Mesenchymal stem cell (in vitro differentiated cells and primary cell): ENCODE data around the gene KIAA1671.

Source experiments
- DNase-seq: peaks from one replicate; pipeline ENCODE4 v3.0.0-alpha.2; 2013
- H2AFZ ChIP-seq: one replicate; pipeline ENCODE4 v1.6.1; 2013; ENCODE audit warnings: low read depth, mild to moderate bottlenecking, control low read depth, inconsistent platforms, low read length, moderate library complexity
- H2AK5ac ChIP-seq: 2 replicates; pipeline ENCODE4 v1.6.1; 2013; ENCODE audit warnings: low read length, moderate library complexity, mild to moderate bottlenecking, inconsistent platforms; ENCODE audit not compliant: severe bottlenecking
- H2BK120ac ChIP-seq: one replicate; pipeline ENCODE4 v1.6.1; 2013; ENCODE audit warnings: low read depth, mild to moderate bottlenecking, inconsistent platforms, low read length, moderate library complexity
- H2BK12ac ChIP-seq, 2 experiments: one replicate each; pipeline ENCODE4 v1.6.1; 2013; ENCODE audit warnings: inconsistent platforms in 2 of 2, low read length in 2 of 2, mild to moderate bottlenecking in 2 of 2, moderate library complexity in 2 of 2, control low read depth in 1 of 2
- H2BK15ac ChIP-seq: one replicate; pipeline ENCODE4 v1.6.1; 2013; ENCODE audit warnings: mild to moderate bottlenecking, low read depth, inconsistent platforms; ENCODE audit not compliant: poor library complexity, severe bottlenecking
- H2BK5ac ChIP-seq: 2 replicates; pipeline ENCODE4 v1.6.1; 2013; ENCODE audit warnings: low read depth, mild to moderate bottlenecking, low read length, control low read depth, inconsistent platforms; ENCODE audit not compliant: poor library complexity, severe bottlenecking
- H3K14ac ChIP-seq, 2 experiments: one replicate each; pipeline ENCODE4 v1.6.1; 2013; ENCODE audit warnings: inconsistent platforms in 2 of 2, low read length in 2 of 2, control low read depth in 1 of 2, mild to moderate bottlenecking in 1 of 2, moderate library complexity in 1 of 2
- H3K18ac ChIP-seq, 2 experiments: one replicate each; pipeline ENCODE4 v1.6.1; 2013; ENCODE audit warnings: inconsistent platforms in 2 of 2, low read length in 2 of 2, control low read depth in 1 of 2, low read depth in 1 of 2, mild to moderate bottlenecking in 1 of 2
- H3K23ac ChIP-seq, 2 experiments: one replicate each; pipeline ENCODE4 v1.6.1; 2013; ENCODE audit warnings: inconsistent platforms in 2 of 2, low read length in 2 of 2, mild to moderate bottlenecking in 2 of 2, moderate library complexity in 2 of 2, control low read depth in 1 of 2
- H3K27ac ChIP-seq: 2 replicates; pipeline ENCODE4 v1.5.1; 2013; ENCODE audit warnings: mild to moderate bottlenecking, moderate library complexity, low read length, control low read depth, inconsistent platforms; ENCODE audit not compliant: poor library complexity, severe bottlenecking
- H3K27me3 ChIP-seq, 2 experiments: 2 replicates each; pipeline versions ENCODE4 v1.6.1 to v1.7.0; 2013; ENCODE audit warnings: low read length in 2 of 2, mild to moderate bottlenecking in 2 of 2, moderate library complexity in 2 of 2, control low read depth in 1 of 2, inconsistent platforms in 1 of 2; ENCODE audit not compliant: control insufficient read depth in 1 of 2, insufficient read depth in 1 of 2
- H3K36me3 ChIP-seq, 2 experiments: 2 replicates each; pipeline versions ENCODE4 v1.6.1 to v1.7.0; 2013; ENCODE audit warnings: low read length in 2 of 2, control low read depth in 1 of 2, inconsistent platforms in 1 of 2, low read depth in 1 of 2, mild to moderate bottlenecking in 1 of 2; ENCODE audit not compliant: insufficient read depth in 2 of 2, control insufficient read depth in 1 of 2
- H3K4ac ChIP-seq, 2 experiments: one replicate each; pipeline ENCODE4 v1.6.1; 2013; ENCODE audit warnings: inconsistent platforms in 2 of 2, low read length in 2 of 2, mild to moderate bottlenecking in 2 of 2, moderate library complexity in 2 of 2, control low read depth in 1 of 2, low read depth in 1 of 2
- H3K4me1 ChIP-seq: 2 replicates; pipeline ENCODE4 v1.6.1; 2013; ENCODE audit warnings: low read depth, low read length, control low read depth; ENCODE audit not compliant: control insufficient read depth, insufficient read depth
- H3K4me2 ChIP-seq: 2 replicates; pipeline ENCODE4 v1.6.1; 2013; ENCODE audit warnings: low read length, mild to moderate bottlenecking, inconsistent platforms; ENCODE audit not compliant: poor library complexity, severe bottlenecking
- H3K4me3 ChIP-seq, 2 experiments: 2 replicates each; pipeline versions ENCODE4 v1.5.1 to v1.7.0; 2013; ENCODE audit warnings: low read length in 2 of 2, mild to moderate bottlenecking in 2 of 2, control low read depth in 1 of 2, low read depth in 1 of 2; ENCODE audit not compliant: insufficient read depth in 1 of 2
- H3K79me1 ChIP-seq: replicated peaks from 2 replicates; pipeline ENCODE4 v1.6.1; 2013; ENCODE audit warnings: mild to moderate bottlenecking, control low read depth, low read length, inconsistent platforms; ENCODE audit not compliant: poor library complexity, severe bottlenecking
- H3K9ac ChIP-seq: 2 replicates; pipeline ENCODE4 v1.7.0; 2013; ENCODE audit warnings: mild to moderate bottlenecking, low read length, moderate library complexity
- H3K9me3 ChIP-seq: 2 replicates; pipeline ENCODE4 v1.7.0; 2013; ENCODE audit warnings: mild to moderate bottlenecking, low read length; ENCODE audit not compliant: control insufficient read depth
- H4K8ac ChIP-seq: one replicate; pipeline ENCODE4 v1.6.1; 2013; ENCODE audit warnings: inconsistent platforms, mild to moderate bottlenecking, low read length, moderate library complexity
- H4K91ac ChIP-seq: one replicate; pipeline ENCODE4 v1.6.1; 2013; ENCODE audit warnings: mild to moderate bottlenecking, low read length, inconsistent platforms
- WGBS: methylation state at CpG from one replicate; pipeline ENCODE4 v1.1.7; 2013; ENCODE audit warnings: mixed read lengths; 5-methylcytosine and 5-hydroxymethylcytosine counted together

The KIAA1671 gene

GRCh38 chr22:24982301-24983056 lies 30.0 kb downstream of the KIAA1671 start:
- DNase-seq = no peak
- no peak overlapping the region for H2BK5ac ChIP-seq
- H3K9me3 ChIP-seq = no peaks in the 10 kb centered on the region
- H3K27me3 ChIP-seq = peaks cover 0 to 7% of the 10 kb centered on the region in 2 experiments
- H3K79me1 ChIP-seq = no peaks in the 10 kb centered on the region
- no peak overlapping the region for H3K27ac ChIP-seq
- peak overlapping the region in 1 of 2 experiments; percentile 77 for H3K4ac ChIP-seq
- H3K4me2 ChIP-seq = no peak overlapping the region
- peak overlapping the region; percentile 78 to 89 for H2BK12ac ChIP-seq
- peak overlapping the region; percentile 78 for H2BK15ac ChIP-seq
- H3K36me3 ChIP-seq = no peaks in the 10 kb centered on the region
- H2BK120ac ChIP-seq = no peak overlapping the region
- H3K23ac ChIP-seq = no peak overlapping the region
- H3K9ac ChIP-seq = no peak overlapping the region
- H2AFZ ChIP-seq = no peak overlapping the region
- H3K14ac ChIP-seq = no peak overlapping the region
- H4K8ac ChIP-seq = peak overlapping the region; percentile 78
- H2AK5ac ChIP-seq = no peak overlapping the region
- H3K4me1 ChIP-seq = no peaks in the 10 kb centered on the region
- peak overlapping the region; percentile 55 for H3K18ac ChIP-seq
- 93% methylated on average over 8 of the region's 8 CpGs for WGBS
- no peak overlapping the region for H3K4me3 ChIP-seq
- H4K91ac ChIP-seq = peak overlapping the region; percentile 25

DNA sequence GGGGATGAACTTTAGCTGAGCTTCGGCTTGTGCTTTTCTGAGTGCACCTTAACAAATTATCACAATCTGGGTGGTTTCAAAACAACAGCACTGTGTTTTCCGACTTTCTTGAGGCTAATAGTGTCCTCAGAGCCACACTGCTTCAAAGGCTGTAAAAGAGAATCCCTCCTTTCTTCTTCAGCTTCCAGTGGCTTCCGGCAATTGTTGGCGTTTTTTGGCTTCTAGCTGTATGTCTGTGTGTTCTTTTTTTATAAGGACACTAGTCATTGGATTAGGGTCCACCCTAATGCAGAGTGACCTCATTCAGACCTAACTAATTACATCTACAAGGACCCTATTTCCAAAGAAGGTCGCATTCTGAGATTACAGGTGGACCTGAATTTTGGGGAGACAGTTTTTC lies 30.6 kb downstream of the KIAA1671 start:
- Histone ChIP-seq H3K9ac (no peak overlapping the region), H2AFZ (no peak overlapping the region), H4K91ac (no peak overlapping the region), H3K79me1 (no peaks in the 10 kb centered on the region), H3K4ac (no peak overlapping the region), H2BK12ac (peak overlapping the region in 1 of 2 experiments; percentile 56), H2BK15ac (no peak overlapping the region), H2AK5ac (no peak overlapping the region), H3K36me3 (no peaks in the 10 kb centered on the region), H3K9me3 (no peaks in the 10 kb centered on the region), H3K14ac (no peak overlapping the region), H2BK120ac (no peak overlapping the region), H3K23ac (no peak overlapping the region), H4K8ac (no peak overlapping the region), H3K27me3 (peaks cover 0 to 7% of the 10 kb centered on the region in 2 experiments), H3K18ac (no peak overlapping the region), H3K4me1 (no peaks in the 10 kb centered on the region), H3K27ac (no peak overlapping the region), H2BK5ac (no peak overlapping the region), H3K4me3 (no peak overlapping the region), H3K4me2 (no peak overlapping the region)
- 91% methylated on average over 3 of the region's 5 CpGs for WGBS
- DNase-seq = no peak

DNA sequence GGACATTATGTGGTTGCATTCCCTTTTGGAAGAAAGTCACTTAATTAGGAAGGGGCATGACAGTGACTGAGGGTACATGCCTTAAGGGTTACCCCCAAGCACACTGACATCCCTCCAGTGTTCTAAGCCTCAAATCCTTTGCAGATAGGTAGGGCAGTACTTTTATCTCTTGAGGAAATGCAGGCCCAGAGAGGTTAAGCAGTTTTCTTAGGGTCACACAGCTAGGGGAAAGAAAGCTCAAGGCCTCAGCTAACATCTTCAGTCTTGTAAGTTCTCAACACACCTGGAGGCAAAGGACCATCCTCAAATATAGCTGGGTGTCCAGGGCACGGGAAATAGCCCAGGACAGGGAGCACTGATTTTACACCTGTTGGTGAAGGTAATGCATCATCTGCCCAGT lies 31.6 kb downstream of the KIAA1671 start:
- peak overlapping the region; percentile 82 for H4K91ac ChIP-seq
- H3K4ac ChIP-seq = peak overlapping the region in 1 of 2 experiments; percentile 73
- no peaks in the 10 kb centered on the region for H3K36me3 ChIP-seq
- H3K14ac ChIP-seq = no peak overlapping the region
- H3K4me3 ChIP-seq = no peak overlapping the region
- H4K8ac ChIP-seq = peak overlapping the region; percentile 61
- H2BK15ac ChIP-seq = no peak overlapping the region
- H3K9ac ChIP-seq = no peak overlapping the region
- no peaks in the 10 kb centered on the region for H3K79me1 ChIP-seq
- H2BK120ac ChIP-seq = peak overlapping the region; percentile 52
- H2BK12ac ChIP-seq = peak overlapping the region; percentile 69 to 83
- no peak overlapping the region for H3K27ac ChIP-seq
- H2AK5ac ChIP-seq = no peak overlapping the region
- no peaks in the 10 kb centered on the region for H3K9me3 ChIP-seq
- H2AFZ ChIP-seq = no peak overlapping the region
- 100% methylated on average over 1 of the region's 1 CpG for WGBS
- H2BK5ac ChIP-seq = no peak overlapping the region
- H3K18ac ChIP-seq = peak overlapping the region; percentile 76 to 77
- peak overlapping the region in 1 of 2 experiments; percentile 59 for H3K23ac ChIP-seq
- H3K4me1 ChIP-seq = no peaks in the 10 kb centered on the region
- DNase-seq = no peak
- H3K27me3 ChIP-seq = peaks cover 0 to 7% of the 10 kb centered on the region in 2 experiments
- H3K4me2 ChIP-seq = no peak overlapping the region

DNA sequence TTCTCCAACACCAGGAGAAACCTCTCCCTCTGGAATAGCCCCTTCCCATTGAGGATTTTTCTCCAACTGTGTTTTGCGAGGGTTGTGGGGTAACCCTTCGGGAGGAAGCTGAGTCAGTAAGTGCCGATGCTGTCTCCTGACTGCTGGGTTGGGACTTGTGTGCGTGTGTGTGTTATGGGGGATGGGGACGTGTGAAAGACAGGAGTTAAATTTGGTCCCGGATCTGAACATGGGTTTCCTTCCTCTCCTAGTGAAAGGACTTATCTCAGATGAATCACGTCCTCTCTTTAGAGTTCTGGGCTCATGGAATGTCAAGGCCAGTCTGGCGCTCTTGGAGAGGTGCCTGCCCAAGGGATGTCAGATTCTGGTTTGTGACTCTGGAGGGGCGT lies 33.3 kb downstream of the KIAA1671 start:
- no peak overlapping the region for H2AFZ ChIP-seq
- H4K91ac ChIP-seq = peak overlapping the region; percentile 85
- no peak overlapping the region for H3K27ac ChIP-seq
- peak overlapping the region; percentile 93 for H4K8ac ChIP-seq
- H3K4me1 ChIP-seq = peaks cover 3% of the 10 kb centered on the region
- H3K4ac ChIP-seq = peak overlapping the region in 1 of 2 experiments; percentile 86
- H2AK5ac ChIP-seq = no peak overlapping the region
- H2BK12ac ChIP-seq = peak overlapping the region; percentile 20 to 55
- peak; percentile 98 for DNase-seq
- no peaks in the 10 kb centered on the region for H3K9me3 ChIP-seq
- H3K4me3 ChIP-seq = peak overlapping the region in 1 of 2 experiments; percentile 22
- H2BK120ac ChIP-seq = peak overlapping the region; percentile 39
- H3K18ac ChIP-seq = peak overlapping the region; percentile 26 to 93
- peak overlapping the region; percentile 79 for H3K9ac ChIP-seq
- 7% methylated on average over 8 of the region's 9 CpGs for WGBS
- H3K27me3 ChIP-seq = peaks cover 0 to 7% of the 10 kb centered on the region in 2 experiments
- no peaks in the 10 kb centered on the region for H3K79me1 ChIP-seq
- no peak overlapping the region for H3K14ac ChIP-seq
- H3K23ac ChIP-seq = no peak overlapping the region
- peaks cover 0 to 4% of the 10 kb centered on the region in 2 experiments for H3K36me3 ChIP-seq
- H2BK15ac ChIP-seq = no peak overlapping the region
- H2BK5ac ChIP-seq = no peak overlapping the region
- no peak overlapping the region for H3K4me2 ChIP-seq
